Stromal cell of bone marrow (primary cell): ENCODE data around the gene MGST2.
"Not testable (repeated sequence)": the region's sequence is repeated elsewhere in the genome, so short reads cannot be mapped to it uniquely, and the experiment has no call there.

Source experiments
- DNase-seq: peaks from one replicate; pipeline ENCODE4 v3.0.0-alpha.2; 2012; ENCODE audit warnings: low read depth

The MGST2 gene

DNA sequence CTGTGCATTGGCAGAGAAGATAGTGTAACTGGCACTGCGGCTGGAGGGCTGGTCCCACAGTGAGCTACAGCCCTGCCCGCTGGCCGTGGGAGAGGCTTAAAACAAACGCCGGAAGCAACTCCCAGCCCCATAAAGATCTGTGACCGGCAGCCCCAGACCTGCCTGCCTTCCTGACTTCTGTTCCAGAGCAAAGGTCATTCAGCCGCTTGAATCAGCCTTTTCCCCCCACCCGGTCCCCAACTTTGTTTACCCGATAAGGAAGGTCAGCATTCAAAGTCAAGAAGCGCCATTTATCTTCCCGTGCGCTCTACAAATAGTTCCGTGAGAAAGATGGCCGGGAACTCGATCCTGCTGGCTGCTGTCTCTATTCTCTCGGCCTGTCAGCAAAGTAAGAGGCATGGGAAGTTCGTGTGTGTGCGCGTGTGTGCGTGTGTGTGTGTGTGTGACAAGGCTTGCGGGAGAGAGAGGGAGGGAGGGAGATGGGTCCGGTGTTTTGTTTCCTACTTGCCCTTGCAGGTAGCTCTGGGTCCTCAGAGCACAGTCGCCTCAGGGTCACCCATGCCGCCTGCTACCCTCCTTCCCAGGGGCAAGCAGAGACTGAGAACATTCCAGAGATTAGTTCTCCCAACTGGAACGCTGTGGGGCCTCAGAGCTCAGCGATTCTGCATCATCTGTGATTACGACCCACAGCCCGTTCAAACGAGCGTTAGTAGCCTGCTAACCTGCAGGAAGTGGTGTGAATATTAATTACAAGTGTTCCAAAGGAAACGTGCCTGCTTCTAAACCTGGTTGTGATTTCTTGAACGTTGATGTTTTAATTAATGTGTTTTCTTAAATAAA lies at the start of gene MGST2:
Gene MGST2, plus strand, starts transcription at position 130 of the 840 bp plus-strand sequence. Its CDS starts 201 bp downstream, at position 331.
- DNase-seq, result no peak

DNA sequence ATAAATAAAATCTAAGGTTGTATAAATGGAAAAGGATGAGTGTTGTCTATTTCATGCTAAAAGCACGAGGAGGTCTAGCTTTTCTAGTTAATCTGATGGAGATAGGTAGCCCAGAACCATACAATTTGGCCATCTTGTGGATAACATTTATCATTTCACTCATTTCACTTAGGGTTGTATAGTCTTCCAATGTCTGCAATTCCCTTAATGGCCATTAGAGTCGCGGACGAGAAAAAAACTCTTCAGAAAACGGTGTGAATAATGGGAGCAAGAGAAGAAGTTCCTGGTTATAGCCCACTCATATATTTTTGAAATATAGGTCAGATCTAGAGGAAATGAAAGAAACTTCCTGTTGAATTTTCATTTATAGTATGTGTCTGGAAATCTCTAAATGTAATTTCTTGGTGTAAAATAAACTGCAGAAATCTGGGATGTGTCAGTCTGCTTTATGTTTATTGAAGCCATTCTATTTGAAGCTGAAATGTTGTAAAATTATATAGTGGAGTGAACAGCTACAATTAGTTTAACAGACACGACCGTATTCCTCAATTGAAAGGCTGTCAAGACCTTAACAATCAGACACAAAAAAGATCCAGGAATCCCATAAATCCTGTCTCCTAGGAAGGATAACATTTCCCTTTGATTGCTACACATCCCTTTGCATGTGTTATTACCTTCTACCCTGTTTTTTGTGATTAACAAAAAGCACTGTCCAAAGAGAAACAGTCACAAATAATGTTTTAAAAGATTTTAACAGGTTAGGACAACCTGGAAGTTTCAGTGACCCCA lies 47.7 kb upstream of the MGST2 start:
- DNase-seq, result no peak

DNA sequence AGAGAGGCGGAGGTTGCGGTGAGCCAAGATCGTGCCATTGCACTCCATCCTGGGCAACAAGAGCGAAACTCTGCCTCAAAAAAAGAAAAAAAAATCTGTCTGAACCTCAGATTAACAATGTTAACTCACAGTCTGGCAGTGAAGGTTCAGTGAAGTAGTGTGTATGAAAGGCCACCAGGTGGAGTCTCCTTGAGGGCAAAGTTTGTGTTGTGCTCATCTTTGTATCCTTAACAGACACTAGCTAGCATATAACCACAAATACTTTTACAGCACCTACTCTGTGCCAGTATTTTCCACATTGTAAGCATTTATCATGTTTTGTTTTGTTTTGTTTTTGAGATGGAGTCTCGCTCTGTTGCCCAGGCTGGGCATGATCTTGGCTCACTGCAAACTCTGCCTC lies 46.0 kb upstream of the MGST2 start:
- DNase-seq, result no peak

DNA sequence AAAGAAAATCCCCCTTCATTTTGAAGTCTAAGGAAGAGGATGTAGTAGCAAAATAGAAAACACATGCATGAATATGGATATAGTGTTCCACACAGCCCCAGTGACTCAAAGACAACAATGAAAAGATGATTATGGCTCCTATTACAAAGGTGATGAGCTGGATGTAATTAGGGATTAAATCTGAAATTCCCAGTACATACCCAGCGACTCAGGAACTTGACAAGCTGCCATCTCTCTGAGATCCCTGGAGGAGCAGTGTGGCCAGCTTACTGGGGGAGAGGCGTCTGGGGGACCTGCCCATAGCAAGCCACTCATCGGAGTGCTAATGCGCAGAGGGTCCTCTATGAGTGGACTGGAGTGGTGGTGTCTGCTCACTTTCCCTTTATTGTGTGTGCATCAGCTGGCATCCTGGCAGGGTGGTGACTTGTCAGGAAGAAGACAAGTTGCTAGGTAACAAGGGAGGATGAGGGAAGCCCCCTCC lies 42.7 kb upstream of the MGST2 start:
- no peak for DNase-seq

DNA sequence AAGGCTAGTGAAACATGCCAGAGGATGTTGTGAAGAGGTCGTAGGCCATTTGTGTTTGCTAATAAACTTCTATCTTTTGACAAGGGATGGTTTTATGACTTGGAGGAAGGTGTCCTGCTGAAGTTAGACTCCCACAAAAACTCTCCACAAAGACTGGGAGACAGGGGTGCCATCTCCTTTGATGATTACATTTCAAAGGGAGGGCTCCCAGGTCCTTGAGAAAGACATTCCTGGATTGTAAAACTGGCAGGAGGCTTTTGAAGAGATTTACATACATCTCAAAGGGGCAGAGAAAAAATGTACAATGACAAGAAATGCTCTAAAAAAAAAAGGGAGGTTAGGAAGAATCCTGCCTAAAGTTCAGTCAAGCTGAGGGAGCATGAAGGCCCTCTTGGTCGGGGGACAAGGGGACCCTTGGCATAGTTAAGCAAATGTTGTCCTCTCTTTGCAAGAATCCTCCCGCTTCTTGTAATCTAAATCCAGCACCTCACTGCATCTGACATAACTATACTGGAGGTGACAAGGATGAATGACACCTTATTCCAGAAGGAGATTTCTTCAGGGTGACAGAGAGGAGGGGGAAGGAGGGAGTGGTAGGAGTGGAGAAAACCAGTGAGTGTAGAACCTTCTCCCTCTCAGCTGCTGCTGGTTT lies 41.1 kb upstream of the MGST2 start:
- DNase-seq, result no peak

DNA sequence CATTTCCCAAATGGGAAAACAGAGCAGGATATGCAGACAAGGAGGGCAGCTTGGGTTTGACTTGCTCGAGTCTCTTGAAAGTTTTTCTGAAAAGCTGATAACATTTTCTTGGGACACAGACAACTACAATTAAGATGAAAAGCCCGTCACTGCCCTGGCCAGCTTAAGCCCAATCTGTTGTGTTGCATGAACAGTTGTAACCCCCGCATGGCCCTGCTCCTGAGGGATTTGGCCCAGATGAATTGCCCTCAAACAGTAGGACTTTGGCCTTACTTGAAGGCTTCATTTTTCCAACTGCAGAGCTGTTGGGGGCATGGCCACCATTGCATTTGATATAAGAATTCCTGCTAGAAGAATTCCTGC lies 40.5 kb upstream of the MGST2 start:
- no peak for DNase-seq

DNA sequence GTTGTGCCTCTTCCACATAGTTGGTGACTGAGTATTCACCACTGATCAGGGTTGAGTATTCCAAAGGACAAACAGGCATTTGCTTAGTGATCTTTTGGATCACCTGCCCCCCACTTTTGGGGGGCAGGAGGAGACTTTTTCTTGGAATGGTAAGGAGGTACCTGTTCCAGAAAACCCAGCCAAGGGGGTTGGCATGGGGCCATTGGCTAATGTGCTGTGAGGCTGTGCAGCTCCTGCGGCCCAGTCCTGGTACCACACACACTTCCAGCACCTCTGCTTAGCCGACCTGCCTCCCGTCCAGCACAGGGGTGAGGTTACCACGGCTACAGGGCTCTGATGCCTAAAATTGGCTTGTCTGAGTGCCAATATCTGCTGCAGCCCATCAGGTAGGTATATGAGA lies 40.1 kb upstream of the MGST2 start:
- no peak for DNase-seq

DNA sequence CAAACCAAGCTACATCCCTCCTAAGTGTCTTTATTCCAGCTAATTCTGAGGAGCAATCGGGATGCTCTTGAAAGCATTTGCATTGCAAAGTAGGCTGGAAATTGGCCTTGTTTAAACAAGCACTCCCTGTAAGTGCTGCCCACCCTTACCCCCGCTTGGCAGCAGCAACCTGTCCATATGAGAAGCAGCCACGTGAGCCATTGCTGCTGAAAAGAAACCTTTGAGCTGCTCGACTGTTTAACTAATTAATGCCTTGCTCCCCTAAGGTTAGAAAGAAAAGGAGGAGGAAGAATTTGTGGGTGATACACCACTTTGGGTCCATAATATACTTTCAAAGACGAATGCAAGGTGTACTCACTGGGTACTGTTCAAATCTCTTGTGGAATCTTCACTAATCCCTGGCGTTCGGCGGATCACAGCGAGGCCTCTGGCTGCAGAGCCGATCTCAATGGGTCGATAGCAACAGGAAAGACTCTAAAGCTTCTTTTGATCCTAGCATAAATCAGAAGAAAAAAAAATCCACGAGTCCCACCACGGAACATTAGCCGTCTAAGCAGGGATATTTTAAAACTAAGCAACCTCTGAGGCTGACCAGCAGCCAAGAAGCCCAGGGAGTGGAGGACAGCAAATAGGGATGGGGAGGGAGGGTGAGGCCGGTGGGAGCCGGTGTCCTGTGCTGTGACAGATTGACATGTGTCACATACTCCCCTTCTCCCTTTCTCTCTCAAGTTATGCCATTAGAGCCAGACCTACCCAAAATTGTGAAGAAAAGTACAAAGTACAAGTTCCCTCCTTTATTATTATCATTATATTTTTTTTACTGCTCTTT lies 37.2 kb upstream of the MGST2 start:
- DNase-seq, result no peak

DNA sequence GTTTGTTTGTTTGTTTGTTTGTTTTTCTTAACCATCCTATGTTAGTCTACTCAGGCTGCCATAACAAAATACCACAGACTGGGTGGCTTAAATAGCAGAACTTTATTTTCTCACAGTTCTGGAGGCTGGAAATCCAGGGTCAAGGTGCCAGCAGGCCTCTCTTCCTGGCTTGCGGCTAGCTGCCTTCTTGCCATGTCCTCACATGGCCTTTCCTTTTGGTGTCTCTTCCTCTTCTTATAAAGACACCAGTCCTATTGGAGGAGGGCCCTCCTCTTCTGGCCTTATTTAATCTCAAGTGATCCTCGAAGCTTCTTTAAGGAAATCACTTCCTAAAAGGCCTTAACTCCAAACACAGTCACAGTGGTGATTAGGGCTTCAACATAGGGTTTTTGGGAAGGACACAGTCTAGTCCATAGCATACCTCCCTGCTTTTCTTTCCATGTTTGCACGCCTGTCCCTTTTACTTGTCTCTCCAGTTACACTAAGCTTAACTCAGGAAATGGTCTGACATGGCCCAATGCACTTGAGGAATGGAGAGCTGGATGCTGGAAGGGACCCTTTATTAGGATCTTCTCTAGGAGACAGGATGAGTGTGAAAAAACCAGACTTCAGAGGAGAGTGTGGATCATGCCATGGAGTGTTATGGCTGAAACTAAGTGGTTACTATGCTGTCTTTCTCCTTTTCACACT lies 36.0 kb upstream of the MGST2 start:
- no peak for DNase-seq

DNA sequence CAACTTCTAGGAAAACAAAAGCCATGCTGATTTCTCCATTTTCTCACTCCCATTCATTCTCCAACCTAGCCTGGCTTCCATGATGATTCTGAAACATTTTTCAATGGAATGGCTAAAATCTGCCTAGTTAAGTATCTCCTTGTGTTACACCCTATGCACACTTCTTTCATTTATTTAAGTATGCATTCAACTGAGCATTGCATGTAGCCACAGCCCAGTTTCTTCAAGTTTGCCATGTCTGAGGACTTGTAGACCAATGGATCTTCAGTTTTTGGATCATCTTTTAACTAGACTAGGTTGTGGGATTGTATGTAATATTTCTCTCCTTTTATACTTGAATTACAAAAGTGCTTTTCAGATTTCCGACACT lies 35.5 kb upstream of the MGST2 start:
- DNase-seq, result no peak

DNA sequence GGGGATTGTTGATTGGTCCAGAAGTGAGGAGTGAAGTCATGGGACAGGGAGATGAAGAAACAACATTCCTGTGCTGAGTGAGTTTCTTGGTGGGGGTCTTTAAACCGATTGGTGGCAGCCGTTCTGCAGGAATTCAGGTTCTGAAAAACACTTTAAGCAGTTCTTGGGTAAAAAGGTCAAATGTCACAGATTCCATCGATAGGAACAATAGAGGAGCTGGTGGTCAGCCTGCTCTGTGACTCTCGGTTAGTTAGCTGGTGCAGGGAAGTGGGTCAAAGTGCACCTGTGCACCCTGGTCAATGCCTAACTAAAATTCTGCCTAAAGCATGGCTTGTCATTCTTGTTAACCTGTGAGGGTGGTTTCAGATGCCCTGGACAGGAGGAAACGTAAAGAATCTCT lies 34.6 kb upstream of the MGST2 start:
- DNase-seq, result no peak

DNA sequence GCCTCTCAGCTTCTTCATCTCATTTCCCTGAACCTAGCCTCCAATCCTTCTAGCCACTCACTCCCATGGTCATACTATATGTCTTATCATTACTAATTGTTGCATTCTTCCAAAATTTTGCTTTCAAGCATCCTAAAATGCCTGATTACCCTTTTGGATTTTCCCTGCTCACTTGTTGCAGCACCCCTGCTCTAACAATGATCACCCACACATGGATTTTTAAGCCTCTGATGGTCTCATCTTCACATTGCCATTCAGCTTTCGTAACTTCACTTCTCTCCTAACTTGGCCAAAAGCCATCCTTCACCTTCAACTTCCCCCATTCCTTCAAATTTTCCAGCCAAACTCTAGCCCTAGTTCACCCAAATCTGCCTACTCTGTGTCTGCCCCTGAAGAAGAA lies 33.8 kb upstream of the MGST2 start:
- no peak for DNase-seq

DNA sequence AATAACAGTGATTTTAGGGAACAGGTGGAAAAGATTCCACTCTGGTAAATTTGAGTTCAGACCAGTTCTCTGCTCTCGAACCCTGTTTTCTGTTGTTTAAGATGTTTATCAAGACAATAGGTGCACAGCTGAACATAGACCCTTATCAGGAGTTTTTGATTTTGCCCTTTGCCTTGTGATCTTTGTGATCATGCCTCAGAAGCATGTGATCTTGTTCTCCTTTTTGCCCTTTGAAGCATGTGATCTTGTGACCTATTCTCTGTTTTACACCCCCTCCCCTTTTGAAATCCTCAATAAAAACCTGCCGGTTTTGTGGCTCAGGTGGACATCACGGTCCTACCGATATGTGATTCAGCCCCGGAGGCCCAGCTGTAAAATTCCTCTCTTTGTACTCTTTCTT lies 32.9 kb upstream of the MGST2 start:
- not testable (repeated sequence) for DNase-seq

DNA sequence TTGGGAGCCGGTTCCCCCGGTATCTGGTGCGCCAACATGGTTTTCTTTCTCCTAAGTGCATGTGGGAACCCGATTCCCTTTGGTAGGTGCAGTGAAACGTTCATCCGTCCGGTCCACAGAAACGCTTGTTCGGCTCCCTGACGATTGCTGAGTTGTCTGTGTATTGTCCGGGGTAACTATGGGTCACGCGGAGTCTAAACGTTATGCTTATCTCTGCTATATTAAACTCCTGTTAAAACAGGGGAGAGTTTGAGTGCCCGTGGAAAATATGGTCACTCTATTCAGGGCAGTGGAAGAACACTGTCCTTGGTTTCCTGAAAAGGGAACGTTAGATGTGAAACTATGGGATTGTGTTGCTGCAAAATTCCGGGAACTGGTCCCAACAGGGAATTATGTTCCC lies 32.4 kb upstream of the MGST2 start:
- no peak for DNase-seq

DNA sequence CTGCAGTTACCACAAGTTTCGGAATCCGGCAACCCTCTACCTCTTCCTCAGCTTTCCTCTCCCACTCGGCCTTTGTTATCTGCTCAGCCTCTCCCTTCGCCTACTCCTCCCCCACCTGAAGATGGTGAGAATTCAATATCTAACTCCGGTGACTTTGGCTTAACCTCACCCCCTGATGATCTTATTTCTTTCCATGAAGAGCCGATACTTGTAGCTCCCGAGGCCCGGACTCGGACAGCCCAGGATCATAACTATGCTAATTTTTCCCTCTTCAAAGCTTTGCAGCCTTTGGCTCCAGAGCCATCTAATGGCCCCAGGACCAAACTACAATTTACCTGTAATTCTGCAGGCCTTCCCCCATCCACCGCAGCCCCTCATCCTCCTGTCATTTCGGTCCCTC lies 32.0 kb upstream of the MGST2 start:
- DNase-seq, result no peak

DNA sequence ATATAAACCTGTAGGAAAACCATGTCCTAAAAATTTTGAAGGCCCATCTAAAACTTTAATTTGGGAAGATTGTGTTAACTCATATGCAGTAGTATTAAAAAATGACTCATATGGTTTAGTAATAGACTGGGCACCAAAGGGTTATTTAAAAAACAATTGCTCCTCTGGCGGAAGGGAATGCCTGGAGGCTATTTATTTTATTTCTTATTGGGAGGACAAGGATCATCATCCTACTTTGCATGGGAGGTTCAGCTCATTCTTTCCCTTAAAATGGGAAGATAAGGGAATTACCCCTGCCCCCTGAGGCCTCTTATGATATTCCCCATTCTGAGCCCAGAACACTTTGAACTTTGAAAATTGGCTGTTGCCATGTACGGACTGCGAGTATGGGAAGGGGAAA lies 29.7 kb upstream of the MGST2 start:
- no peak for DNase-seq

DNA sequence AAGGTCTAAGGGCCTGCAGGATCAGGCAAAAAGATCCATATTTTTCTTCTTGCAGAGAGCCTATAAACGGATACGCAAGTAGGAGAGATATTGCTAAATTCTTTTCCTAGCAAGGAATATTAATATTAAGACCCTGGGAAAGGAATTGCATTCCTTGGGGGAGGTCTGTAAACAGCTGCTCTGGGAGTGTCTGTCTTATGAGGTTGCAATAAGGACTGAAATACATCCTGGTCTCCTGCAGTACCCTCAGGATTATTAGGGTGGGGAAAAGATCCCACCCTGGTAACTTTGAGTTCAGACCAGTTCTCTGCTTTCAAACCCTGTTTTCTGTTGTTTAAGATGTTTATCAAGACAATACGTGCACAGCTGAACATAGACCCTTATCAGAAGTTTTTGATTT lies 27.3 kb upstream of the MGST2 start:
- not testable (repeated sequence) for DNase-seq

DNA sequence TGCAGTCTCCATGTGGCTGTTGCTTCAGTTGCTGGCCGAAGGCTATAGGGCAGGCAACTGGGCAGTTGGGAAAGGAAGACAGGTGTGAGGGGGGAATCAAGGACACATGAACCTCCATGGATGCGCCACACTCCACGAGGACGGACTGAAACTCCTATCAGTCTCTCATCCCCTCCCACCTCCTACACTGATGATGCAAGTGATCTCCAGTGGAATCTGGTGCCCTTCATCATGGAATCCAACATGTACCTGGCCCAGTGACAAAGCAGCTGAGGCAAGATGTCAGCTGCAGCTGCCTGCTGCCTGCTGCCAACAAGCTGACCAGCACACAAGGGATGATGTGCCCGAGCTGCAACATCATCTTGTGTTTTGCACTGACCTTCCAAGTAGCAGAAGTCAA lies 26.0 kb upstream of the MGST2 start:
- DNase-seq, result no peak

DNA sequence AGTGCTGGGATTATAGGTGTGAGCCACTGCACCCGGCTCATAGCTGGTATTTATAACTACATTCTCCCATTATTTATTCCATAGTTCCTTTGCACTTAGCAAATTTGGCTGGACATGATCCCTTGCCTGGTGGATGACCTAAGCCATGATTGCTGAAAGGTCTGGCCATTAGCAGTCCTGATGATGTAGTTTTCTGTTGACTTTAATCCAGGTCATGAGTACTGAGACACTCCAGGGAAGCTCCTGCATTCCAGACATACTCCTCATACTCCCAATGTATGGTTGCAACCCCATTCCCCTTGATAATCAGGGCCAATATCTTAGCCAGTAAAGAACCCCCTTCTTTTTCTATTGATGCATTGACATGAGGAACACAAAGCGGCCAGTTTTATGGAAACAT lies 24.4 kb upstream of the MGST2 start:
- no peak for DNase-seq

DNA sequence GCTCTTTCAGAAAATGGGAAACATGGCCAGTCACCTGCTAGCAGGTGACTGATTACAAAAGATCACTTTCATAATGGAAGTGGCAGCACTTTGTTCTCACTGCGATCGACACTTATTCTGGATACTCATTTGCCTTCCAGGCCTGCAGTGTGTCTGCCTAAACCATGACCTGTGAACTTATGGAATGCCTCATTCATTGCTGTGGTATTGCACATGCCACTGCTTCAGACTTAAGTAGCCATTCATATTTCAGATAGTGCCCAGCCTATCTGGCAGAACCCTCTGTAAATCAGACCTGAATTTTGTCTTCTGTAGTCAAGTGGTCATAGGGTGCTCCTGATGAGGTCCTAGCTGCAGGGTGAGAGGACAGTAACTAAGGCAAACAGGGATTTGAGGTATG lies 23.3 kb upstream of the MGST2 start:
- DNase-seq, result no peak
